HG03175 (cell line): ENCODE results near the gene FAM107A.

ENCODE experiments used
- ATAC-seq: cut with Tn5 transposase; IDR thresholded peaks from one replicate; pipeline ENCODE4 v1.9.1; 2021; ENCODE audit warnings: mild to moderate bottlenecking, moderate library complexity; ENCODE audit not compliant: unreplicated experiment

Gene FAM107A

GRCh38 chr3:58594117-58594516 lies 16.9 kb upstream of the FAM107A start:
- ATAC-seq, result no peak

- ATAC-seq, result no peak
Observed at GRCh38 chr3:58591517-58592510, 14.6 kb upstream of the FAM107A start.

DNA sequence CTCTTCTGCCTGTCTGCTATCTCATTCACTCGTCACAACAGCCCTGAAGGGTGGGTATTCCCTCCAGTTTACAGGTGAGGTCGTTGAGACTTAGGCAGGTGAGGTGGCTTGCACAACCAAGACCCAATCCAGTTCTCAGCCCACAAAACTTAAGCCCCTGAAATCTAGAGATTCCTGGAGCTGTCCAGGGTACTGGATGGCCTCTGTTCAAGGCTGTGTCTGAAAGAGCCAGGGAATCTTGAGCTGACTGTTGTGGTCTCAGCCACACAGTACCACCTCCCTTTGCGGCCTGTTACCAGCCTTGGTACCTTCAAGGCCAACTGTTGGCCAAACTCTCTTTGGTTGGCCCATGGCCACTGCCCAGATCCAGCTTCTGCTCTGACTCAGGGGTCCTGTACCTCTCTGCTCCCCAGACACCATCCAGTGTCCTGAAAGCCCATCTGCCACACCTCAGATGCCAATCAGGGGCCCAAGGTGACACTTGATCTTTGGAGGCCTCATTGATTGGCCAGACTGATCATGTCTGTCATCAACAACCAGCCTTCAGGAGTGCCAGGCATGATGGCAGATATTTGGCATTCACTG lies 10.9 kb upstream of the FAM107A start:
- ATAC-seq, result no peak

GRCh38 chr3:58586776-58587192 lies 9.6 kb upstream of the FAM107A start:
- ATAC-seq, result no peak

DNA sequence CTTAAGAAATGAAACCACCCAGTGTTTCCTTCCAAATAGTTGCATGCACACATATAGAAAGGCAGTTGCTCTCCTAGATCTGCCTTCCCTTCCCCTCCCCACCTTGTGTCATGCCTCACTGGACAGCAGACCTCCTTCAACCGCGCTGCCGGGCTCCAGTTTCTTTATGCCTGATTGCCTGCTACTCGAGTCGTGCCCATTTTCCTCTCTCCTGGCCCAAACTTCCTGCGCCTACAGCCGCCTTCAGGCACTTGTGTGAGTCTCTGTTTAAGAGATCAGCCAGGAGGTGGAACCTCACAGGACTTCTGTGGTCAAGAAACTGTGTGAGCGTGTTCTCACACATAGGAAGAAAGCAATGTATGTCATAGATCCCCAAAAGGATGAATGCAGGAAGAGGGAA lies 8.8 kb upstream of the FAM107A start:
- no peak for ATAC-seq

DNA sequence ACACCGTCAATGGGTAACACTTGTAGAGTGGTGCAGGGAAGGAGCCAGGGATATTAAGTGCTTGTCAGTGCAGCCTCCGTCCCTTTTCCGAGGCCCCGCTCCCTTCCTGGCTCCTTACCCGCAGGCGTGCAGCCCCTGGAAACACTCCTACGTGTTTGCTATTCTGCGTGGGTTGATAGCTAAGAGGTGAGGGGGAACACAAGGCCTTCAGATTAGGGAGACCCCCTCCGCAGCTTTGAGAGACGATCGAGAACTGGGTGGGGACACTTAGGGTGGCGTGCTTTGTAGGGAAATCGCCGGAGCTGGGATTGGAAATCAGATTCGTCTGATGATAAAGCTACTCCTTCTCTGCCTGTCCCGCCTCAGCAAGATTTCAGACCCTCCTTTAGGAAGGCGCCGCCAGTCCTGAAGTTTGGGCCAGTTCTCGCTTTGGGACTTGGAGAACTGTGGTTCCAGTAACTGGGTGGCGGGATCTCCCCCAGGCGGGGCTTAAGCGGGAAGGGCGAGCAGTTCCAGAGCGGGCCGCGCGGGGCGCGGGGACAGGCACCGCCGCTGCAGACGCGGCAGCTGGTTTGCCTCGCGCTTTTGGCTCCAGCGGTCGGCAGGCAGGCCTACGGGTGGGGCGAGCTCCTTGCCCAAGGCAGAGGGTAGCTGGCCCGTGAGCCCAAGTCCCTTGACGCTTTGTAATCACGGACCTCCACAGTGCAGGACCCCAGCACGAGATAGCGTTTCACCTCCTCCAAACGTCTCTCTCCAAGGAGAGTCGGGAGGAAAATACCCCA lies 8.0 kb upstream of the FAM107A start:
- ATAC-seq, result peak; percentile 73

DNA sequence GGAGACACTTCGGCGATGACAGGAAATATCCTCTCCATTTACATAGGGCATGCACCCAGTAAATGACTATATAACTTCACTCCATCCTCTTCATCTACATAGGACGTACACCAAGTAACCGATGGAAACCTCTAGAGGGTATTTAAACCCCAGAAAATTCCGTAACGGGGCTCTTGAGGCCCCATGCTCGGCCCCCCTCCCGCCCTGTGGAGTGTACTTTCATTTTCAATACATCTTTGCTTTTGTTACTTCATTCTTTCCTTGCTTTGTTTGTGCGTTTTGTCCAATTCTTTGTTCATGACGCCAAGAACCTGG lies 7.5 kb upstream of the FAM107A start:
- ATAC-seq, result no peak

DNA sequence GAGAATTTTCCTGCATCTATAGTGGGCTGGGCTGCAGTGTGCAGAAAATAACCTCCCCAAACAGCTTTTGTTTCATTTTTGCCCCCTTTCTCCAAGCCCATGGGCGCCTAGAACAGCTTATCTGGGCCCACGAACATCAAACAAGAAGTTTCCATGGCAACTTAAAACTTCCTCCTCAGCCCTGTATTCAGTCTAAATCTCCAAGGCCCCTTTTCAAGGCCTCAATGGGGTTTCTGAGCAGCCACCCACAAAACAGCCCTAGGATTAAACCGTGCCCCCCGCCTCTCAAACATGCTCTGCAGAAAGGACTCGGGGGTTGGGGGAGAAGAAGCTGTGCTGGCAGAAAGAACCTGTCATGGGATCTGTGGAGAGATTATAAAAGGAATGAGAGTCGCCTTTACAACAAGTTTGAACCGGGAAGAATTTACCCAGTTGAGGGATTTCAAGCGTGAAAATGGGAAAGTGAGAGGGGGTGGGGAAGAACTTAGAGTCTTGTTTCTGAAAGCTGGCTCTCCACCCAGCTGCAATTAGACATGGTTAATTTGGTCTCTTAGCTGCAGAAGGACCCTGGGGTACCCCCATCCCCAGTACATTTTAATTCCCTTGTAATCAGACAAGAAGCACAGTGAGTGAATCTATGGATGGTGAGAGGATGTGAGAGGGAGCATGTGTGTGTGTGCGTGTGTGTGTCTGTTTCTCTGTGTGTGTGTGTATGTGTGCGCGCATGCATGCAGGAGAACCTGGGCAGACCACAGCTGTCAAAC lies 4.3 kb upstream of the FAM107A start:
- ATAC-seq, result no peak

DNA sequence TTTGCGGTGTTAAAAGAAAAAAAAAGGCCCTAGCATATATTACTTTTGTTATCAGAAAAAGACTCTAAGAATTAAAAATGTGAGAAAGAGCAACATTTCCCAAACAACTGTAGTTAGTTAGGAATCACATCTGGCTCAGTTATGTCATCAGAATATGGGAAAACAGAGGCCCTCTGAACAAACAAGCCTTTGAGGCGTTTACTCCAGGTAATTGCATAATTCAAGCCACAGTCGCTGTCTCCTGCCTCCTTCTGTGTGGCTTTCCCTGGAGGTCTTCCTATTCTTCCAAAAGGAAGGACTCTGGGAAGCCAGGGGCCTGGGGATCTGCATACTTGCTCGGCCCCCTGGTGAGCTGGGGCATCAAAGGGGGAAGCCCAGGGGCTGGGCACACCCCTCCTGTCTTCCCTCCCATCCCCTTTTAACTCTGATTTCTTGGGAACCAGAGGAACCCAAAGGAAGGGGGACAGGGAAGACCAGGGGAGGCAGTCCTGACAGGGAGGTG lies 3.7 kb upstream of the FAM107A start:
- ATAC-seq, result no peak

DNA sequence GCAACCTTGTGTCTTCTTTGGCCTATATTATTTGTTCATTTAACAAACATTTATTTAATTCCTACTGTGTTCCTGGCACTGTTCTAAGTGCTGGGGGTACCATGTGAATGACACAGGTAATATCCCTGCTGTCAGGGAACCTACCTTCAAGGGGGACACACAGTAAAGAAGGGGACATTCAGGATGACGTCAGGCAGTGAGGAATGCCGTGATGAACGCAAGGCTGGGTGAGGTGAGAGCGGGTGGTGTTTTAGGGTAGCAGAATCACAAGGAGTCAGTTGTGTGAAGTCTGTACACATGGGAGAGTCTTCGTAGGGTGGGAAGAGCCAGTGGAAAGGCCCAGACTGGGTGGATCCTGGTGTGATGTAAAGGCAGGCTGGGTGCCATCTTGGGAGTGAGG lies 1.7 kb upstream of the FAM107A start:
- no peak for ATAC-seq

- no peak for ATAC-seq
Observed at GRCh38 chr3:58576716-58577115, 475 bp downstream of the FAM107A start.

GRCh38 chr3:58575971-58576652 lies 1.1 kb downstream of the FAM107A start:
- no peak for ATAC-seq

DNA sequence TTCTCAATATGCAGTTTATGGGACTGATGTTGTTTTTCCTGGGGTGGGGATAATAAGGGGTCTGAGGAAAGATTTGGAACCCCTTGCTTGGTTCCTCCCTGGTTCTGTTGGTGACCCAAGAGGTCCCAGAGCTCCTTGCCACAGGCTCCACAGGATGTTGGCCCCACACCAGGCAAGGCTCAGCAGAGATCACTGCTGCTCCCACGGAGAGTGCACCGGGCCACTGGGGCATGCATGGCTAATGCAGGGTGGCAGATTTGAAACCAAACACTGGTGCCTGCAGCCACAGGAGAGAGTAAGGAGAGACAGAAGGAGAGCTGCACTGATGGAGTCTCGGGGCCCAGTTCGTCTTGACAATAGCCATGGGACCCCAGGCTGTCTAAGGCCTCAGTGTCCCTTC lies 2.5 kb downstream of the FAM107A start:
- no peak for ATAC-seq

GRCh38 chr3:58574106-58574505 lies 3.1 kb downstream of the FAM107A start:
- no peak for ATAC-seq

DNA sequence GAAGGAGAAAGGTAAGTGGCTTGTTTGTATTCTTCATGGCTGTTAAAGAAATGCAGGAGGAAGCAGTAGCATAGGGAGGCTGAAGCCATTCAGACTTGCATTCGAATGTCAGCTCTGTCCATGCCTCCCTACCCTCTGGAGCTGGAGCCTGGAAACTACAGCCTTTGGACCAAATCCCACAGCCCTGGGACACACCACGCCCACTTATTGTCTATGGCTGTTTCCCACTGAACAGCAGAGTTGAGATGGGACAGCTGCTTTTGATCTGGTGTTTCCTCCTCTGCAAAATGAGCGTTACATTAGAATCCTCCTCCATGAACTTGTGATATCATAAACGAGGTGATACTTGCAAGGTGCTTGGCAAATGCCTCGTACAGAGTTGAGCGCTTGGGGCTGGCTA lies 3.6 kb downstream of the FAM107A start:
- no peak for ATAC-seq

GRCh38 chr3:58572634-58573230 lies 4.5 kb downstream of the FAM107A start:
- ATAC-seq, result no peak

- ATAC-seq, result no peak
Observed at GRCh38 chr3:58572013-58572633, 5.1 kb downstream of the FAM107A start.

DNA sequence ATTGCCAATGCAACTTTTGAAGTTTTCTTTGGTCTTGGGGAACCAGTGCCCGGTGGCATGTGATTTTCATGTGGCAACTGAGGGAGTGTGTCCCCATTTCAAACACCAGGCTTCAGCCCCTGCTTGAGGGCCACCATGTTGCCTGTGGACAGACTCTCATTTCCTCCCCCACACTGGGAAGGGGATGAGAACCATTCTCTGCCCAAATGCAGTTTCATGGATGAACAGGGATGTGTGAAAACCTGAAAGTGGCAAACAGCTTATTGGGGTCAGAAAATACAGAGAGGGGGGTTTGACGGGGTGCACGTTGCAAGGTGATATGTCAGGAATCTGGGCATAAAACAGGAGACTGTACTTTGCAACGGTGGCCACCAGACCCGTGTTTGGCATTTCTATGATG lies 6.3 kb downstream of the FAM107A start:
- ATAC-seq, result no peak

DNA sequence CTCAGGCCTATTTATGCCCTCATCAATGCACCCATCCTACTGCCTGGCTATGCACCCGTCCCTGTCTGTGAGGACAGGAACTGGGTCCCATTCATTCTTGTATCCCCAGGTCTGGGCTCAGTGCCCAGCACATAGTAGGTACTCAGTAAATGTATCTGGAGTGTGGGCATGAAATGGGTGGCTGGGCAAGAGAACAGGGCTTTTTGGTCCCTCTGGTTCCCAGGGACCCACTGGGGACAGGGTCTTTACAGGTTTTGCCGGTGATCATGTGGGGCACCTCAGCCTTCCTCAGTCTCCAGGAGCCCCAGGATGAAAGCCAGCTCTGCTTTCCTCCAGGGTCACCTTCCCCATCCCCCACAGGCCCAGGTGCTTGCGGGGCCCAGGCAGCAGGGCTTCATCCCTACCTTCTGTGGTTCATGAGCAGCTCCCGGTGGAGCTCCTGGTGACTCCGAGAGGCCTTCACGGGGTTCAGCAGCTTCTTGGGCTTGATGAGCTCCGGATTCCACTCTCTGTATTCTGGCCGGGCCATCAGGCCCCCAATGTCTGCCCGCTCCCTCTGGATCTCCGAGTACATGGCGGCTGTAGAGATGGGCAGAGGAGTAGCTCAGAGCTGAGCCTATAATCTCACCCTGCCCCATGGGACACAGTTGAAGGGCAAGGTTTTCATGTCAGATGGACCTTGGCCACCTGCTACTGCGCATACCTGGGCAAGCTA lies 7.7 kb downstream of the FAM107A start:
- no peak for ATAC-seq
